IMR-90 (cell line): ENCODE measurements around the gene SYCP1. TPM values are rescaled to one million over a fixed set of nuclear protein-coding genes. Genes with fewer than 3 reads are reported as not detected.

Experiments used
- polyA plus RNA-seq, 3 experiments: library from polyadenylated mRNA; depleted of rRNA; stranded (reverse); fragments of >200 nt; gene quantifications; 2 replicates each; pipeline ENCODE4 v1.2.3, GENCODE V29; 2012; ENCODE audit warnings: low replicate concordance in 1 of 3
- total RNA-seq: library from RNA; depleted of rRNA; stranded (reverse); fragments of >200 nt; gene quantifications from 2 replicates; pipeline ENCODE4 v1.2.3, GENCODE V29; 2012; rRNA removed

Gene SYCP1
- total and polyA plus RNA-seq, 2 of the 4 experiments (the other 2 are of a cell fraction), result not detected

Other genes starting within 250 kb of the SYCP1 start
- 2.2 and 3.1 TPM in 2 replicates for gene DENND2C, start 184.8 kb upstream of the SYCP1 start, total RNA-seq
- gene DENND2C, start 184.8 kb upstream of the SYCP1 start, polyA plus RNA-seq (2012; rRNA removed), result 0.53 and 0.58 TPM in 2 replicates
- gene AMPD1, start 159.3 kb upstream of the SYCP1 start, total RNA-seq, result not detected in 2 replicates
- not detected in 2 replicates for gene AMPD1, start 159.3 kb upstream of the SYCP1 start, polyA plus RNA-seq (2012; rRNA removed)
- 85.9 and 110 TPM in 2 replicates for gene NRAS, start 138.1 kb upstream of the SYCP1 start, total RNA-seq
- 22.3 and 27.4 TPM in 2 replicates for gene NRAS, start 138.1 kb upstream of the SYCP1 start, polyA plus RNA-seq (2012; rRNA removed)
- gene CSDE1, start 96.9 kb upstream of the SYCP1 start, total RNA-seq, result 879 and 2,287 TPM in 2 replicates
- 162 and 190 TPM in 2 replicates for gene CSDE1, start 96.9 kb upstream of the SYCP1 start, polyA plus RNA-seq (2012; rRNA removed)
- gene SIKE1, start 74.2 kb upstream of the SYCP1 start, total RNA-seq, result 49.1 and 59.4 TPM in 2 replicates
- gene SIKE1, start 74.2 kb upstream of the SYCP1 start, polyA plus RNA-seq (2012; rRNA removed), result 20.9 and 24.2 TPM in 2 replicates
- gene TSHB, start 175.0 kb downstream of the SYCP1 start, total RNA-seq, result not detected in 2 replicates
- not detected in 2 replicates for gene TSHB, start 175.0 kb downstream of the SYCP1 start, polyA plus RNA-seq (2012; rRNA removed)
- gene TSPAN2, start 234.6 kb downstream of the SYCP1 start, total RNA-seq, result 0.18 and 0.83 TPM in 2 replicates
- 0.17 and 0.60 TPM in 2 replicates for gene TSPAN2, start 234.6 kb downstream of the SYCP1 start, polyA plus RNA-seq (2012; rRNA removed)